Osteocyte (in vitro differentiated cells): Measurements from ENCODE around the gene ZNF593. TPM values are rescaled to one million over a fixed set of nuclear protein-coding genes. Genes with fewer than 3 reads are reported as not detected.

Source experiments
- DNase-seq: peaks from one replicate; pipeline ENCODE4 v3.0.0; 2021; ENCODE audit warnings: mixed read lengths; ENCODE audit not compliant: unreplicated experiment; ENCODE audit errors: extremely low spot score
- H3K27ac Mint-ChIP-seq: one replicate; pipeline ENCODE4 v1.8.0; 2021; ENCODE audit warnings: mild to moderate bottlenecking, mixed read lengths; ENCODE audit not compliant: unreplicated experiment
- H3K27me3 Mint-ChIP-seq: one replicate; pipeline ENCODE4 v1.8.0; 2021; ENCODE audit warnings: mixed read lengths; ENCODE audit not compliant: unreplicated experiment
- H3K36me3 Mint-ChIP-seq: one replicate; pipeline ENCODE4 v1.8.0; 2021; ENCODE audit warnings: mixed read lengths; ENCODE audit not compliant: unreplicated experiment
- H3K4me1 Mint-ChIP-seq: one replicate; pipeline ENCODE4 v1.8.0; 2021; ENCODE audit warnings: mixed read lengths; ENCODE audit not compliant: unreplicated experiment
- H3K4me3 Mint-ChIP-seq: one replicate; pipeline ENCODE4 v1.8.0; 2021; ENCODE audit warnings: mild to moderate bottlenecking, moderate library complexity, mixed read lengths; ENCODE audit not compliant: unreplicated experiment
- H3K9me3 Mint-ChIP-seq: one replicate; pipeline ENCODE4 v1.8.0; 2021; ENCODE audit warnings: mixed read lengths; ENCODE audit not compliant: unreplicated experiment
- total RNA-seq: library from RNA; stranded (reverse); gene quantifications from 2 replicates; pipeline ENCODE4 v1.2.1, GENCODE V29; 2021
- TF ChIP-seq, protein P1 (sequence below): fragments of 200-600 bp; sonication (generic); IDR thresholded peaks from 2 replicates; pipeline ENCODE4 v1.5.0; 2021; ENCODE audit warnings: antibody characterized with exemption, mild to moderate bottlenecking, moderate library complexity

Gene ZNF593
- total RNA-seq, 1 donor from 2014 or later, result 28.6 TPM

DNA sequence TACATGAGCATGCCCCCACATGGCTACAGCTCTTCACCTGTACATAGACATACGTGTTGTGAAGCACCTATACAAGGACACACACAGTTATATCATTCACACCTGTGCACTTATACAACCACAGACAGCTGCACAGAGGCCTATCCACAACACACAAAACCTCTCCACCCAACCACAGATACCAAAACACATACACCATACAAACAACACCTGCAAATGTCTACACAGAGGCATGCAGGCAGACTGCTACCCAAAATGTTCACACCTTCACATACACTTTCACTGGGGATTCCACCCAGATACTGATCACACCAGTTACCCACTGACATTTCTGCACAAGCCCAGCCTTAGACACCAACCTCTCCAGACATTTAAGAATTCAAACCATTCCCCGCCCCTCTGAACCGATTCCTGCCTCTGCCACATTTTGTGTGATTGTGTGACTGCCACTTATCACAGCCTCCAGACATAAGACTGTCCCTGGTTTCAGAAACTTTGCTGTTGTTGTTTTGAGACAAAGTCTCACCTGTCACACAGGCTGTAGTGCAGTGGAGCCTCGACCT is 2.9 kb upstream of the ZNF593 start:
- Mint-ChIP-seq H3K4me1 (peaks cover 22% of the 10 kb centered on the region), H3K4me3 (no peak overlapping the region), H3K27me3 (no peaks in the 10 kb centered on the region), H3K36me3 (no peaks in the 10 kb centered on the region), H3K27ac (no peak overlapping the region), H3K9me3 (no peaks in the 10 kb centered on the region)
- no peak for DNase-seq
- TF ChIP-seq, protein P1, sequence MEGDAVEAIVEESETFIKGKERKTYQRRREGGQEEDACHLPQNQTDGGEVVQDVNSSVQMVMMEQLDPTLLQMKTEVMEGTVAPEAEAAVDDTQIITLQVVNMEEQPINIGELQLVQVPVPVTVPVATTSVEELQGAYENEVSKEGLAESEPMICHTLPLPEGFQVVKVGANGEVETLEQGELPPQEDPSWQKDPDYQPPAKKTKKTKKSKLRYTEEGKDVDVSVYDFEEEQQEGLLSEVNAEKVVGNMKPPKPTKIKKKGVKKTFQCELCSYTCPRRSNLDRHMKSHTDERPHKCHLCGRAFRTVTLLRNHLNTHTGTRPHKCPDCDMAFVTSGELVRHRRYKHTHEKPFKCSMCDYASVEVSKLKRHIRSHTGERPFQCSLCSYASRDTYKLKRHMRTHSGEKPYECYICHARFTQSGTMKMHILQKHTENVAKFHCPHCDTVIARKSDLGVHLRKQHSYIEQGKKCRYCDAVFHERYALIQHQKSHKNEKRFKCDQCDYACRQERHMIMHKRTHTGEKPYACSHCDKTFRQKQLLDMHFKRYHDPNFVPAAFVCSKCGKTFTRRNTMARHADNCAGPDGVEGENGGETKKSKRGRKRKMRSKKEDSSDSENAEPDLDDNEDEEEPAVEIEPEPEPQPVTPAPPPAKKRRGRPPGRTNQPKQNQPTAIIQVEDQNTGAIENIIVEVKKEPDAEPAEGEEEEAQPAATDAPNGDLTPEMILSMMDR, result no peak

DNA sequence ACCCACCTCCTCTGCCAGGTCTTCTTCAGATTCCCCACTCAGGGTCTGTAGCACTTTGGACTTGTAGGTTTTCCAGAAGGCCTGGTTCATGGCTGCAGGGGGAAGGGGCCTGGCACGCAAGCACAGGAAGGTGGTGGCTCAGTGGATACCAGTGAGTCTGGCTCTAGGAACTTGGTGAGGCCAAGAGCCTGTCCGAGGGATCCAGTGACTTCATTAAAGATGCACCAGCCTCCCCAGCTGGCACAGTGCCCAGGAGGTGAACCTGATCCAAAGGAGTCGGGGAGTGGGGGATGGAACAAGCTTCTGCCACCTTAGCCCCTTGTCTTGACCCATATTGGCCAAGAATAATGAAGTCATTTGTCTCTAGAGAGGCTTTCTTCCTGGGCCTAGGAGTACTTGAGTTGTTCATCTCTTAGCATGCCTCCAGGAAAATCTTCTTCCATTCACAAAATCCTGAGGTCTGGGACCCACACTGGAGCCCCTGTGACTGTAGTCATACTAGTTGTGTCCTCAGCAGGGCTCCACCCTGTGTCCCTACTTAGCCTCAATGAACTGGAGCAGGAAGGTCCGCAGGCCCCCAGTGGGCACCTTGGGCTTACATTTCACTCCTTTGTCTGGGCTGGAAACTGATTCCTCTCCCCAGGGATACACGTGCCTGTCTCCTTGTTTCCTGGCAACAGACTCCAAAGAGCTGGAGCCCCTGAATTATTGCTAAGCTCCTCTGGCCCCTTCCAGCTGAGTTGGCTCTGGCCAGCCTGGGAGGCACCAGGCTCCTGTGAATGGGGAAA is 1.1 kb upstream of the ZNF593 start, which contains the start of gene C1orf232:
Gene C1orf232 (minus strand): TSS at position 554 of the 788 bp plus-strand sequence. CDS start 464 bp downstream, at position 90.
- H3K9me3 Mint-ChIP-seq, result no peaks in the 10 kb centered on the region
- TF ChIP-seq, protein P1, result no peak
- H3K27me3 Mint-ChIP-seq, result no peaks in the 10 kb centered on the region
- no peak for DNase-seq
- no peaks in the 10 kb centered on the region for H3K36me3 Mint-ChIP-seq
- peaks cover 17% of the 10 kb centered on the region for H3K4me1 Mint-ChIP-seq
- H3K4me3 Mint-ChIP-seq, result peak within 1 kb of the TSS; percentile 88
- H3K27ac Mint-ChIP-seq, result peak within 1 kb of the TSS; percentile 86

DNA sequence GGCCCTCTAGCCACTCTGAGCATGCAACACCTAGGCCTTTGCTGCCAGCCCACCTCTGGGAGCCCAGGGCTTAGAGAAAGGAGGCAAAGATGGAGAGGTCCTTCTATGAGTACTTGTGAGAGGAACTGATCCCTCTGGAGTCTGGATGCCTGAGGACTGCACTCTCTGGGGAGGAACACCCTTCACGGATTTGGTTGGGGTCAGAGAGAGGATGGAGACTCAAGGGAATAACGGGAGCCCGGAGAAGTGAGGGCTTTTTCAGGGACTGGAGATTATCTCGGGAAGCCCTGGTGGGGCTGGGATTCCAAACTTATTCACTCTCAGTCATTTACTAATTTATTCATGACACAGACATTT is 532 bp upstream of the ZNF593 start:
- DNase-seq, result no peak
- TF ChIP-seq, protein P1, result no peak
- no peaks in the 10 kb centered on the region for H3K36me3 Mint-ChIP-seq
- H3K27me3 Mint-ChIP-seq, result no peaks in the 10 kb centered on the region
- peak overlapping the region; percentile 57 for H3K4me3 Mint-ChIP-seq
- peaks cover 17% of the 10 kb centered on the region for H3K4me1 Mint-ChIP-seq
- H3K9me3 Mint-ChIP-seq, result no peaks in the 10 kb centered on the region
- H3K27ac Mint-ChIP-seq, result peak overlapping the region; percentile 56

DNA sequence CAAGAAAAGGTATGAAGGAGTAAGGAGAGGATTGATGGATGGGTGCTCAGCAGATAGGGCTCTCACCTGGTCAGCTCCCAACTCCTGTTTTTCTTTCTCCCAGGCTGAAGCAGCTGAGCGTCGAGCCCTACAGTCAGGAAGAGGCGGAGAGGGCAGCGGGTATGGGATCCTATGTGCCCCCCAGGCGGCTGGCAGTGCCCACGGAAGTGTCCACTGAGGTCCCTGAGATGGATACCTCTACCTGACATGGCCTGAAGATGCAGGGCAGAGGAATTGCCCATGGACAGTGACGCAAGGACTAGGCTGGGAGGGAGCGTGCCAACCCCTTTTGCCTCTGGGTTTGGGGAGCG is 739 bp downstream of the ZNF593 start:
- Mint-ChIP-seq H3K4me1 (peaks cover 8% of the 10 kb centered on the region), H3K27ac (peak overlapping the region; percentile 86), H3K9me3 (no peaks in the 10 kb centered on the region), H3K36me3 (no peaks in the 10 kb centered on the region), H3K4me3 (peak overlapping the region; percentile 88), H3K27me3 (no peaks in the 10 kb centered on the region)
- TF ChIP-seq, protein P1, result no peak
- no peak for DNase-seq
